KBM-7 (cell line): Measurements from ENCODE around the gene HCN1.
"Not testable (repeated sequence)": the region's sequence is repeated elsewhere in the genome, so short reads cannot be mapped to it uniquely, and the experiment has no call there.

ENCODE experiments used
- DNase-seq: peaks from one replicate; pipeline ENCODE4 v3.0.0-alpha.2; 2015
- in situ Hi-C: fragments of 300-500 bp; cut with MboI; formaldehyde crosslinking; loops from 2 replicates; pipeline ENCODE4 v1.14.3; 2020; ENCODE audit warnings: low sequenced_read_pairs, low pct_unique_long_range_greater_than_20kb, mixed read lengths

The HCN1 gene

GRCh38 chr5:45627076-45627656 is 69.0 kb downstream of the HCN1 start:
- no peak for DNase-seq
- in situ Hi-C loops = no loop called here

- no peak for DNase-seq
- in situ Hi-C loops = no loop called here
Observed at GRCh38 chr5:45623832-45624231, 72.3 kb downstream of the HCN1 start.

- in situ Hi-C loops = no loop called here
- DNase-seq = peak; percentile 4
Observed at GRCh38 chr5:45622365-45622764, 73.8 kb downstream of the HCN1 start.

- in situ Hi-C loops = no loop called here
- DNase-seq = no peak
Observed at GRCh38 chr5:45617859-45618416, 78.2 kb downstream of the HCN1 start.

GRCh38 chr5:45609661-45610060 is 86.5 kb downstream of the HCN1 start:
- no peak for DNase-seq
- in situ Hi-C loops = no loop called here

GRCh38 chr5:45604092-45604491 is 92.1 kb downstream of the HCN1 start:
- no peak for DNase-seq
- in situ Hi-C loops = no loop called here

- DNase-seq = no peak
- in situ Hi-C loops = no loop called here
Observed at GRCh38 chr5:45601424-45601823, 94.8 kb downstream of the HCN1 start.

GRCh38 chr5:45596320-45596719 is 99.9 kb downstream of the HCN1 start:
- in situ Hi-C loops = no loop called here
- no peak for DNase-seq

GRCh38 chr5:45586001-45586400 is 110.2 kb downstream of the HCN1 start:
- in situ Hi-C loops, DNase-seq: not testable (repeated sequence)

GRCh38 chr5:45578270-45578669 is 117.9 kb downstream of the HCN1 start:
- in situ Hi-C loops = no loop called here
- DNase-seq = no peak

GRCh38 chr5:45568813-45569212 is 127.4 kb downstream of the HCN1 start:
- in situ Hi-C loops = no loop called here
- DNase-seq = no peak

- DNase-seq = no peak
- in situ Hi-C loops = no loop called here
Observed at GRCh38 chr5:45542421-45542820, 153.8 kb downstream of the HCN1 start.

GRCh38 chr5:45533663-45534062 is 162.5 kb downstream of the HCN1 start:
- in situ Hi-C loops = no loop called here
- DNase-seq = no peak

- in situ Hi-C loops = no loop called here
- no peak for DNase-seq
Observed at GRCh38 chr5:45532826-45533624, 163.2 kb downstream of the HCN1 start.

- DNase-seq = peak; percentile 27
Observed at GRCh38 chr5:45521067-45521466, 175.1 kb downstream of the HCN1 start.

GRCh38 chr5:45512521-45512920 is 183.7 kb downstream of the HCN1 start:
- DNase-seq = no peak
- in situ Hi-C loops = no loop called here

More at GRCh38 chr5:45521067-45521466, 175.1 kb downstream of the HCN1 start:
- in situ Hi-C loops = no loop called here

GRCh38 chr5:45509371-45509770 is 186.8 kb downstream of the HCN1 start:
- in situ Hi-C loops = no loop called here

GRCh38 chr5:45508135-45508534 is 188.0 kb downstream of the HCN1 start:
- in situ Hi-C loops = no loop called here
- no peak for DNase-seq

More at GRCh38 chr5:45509371-45509770, 186.8 kb downstream of the HCN1 start:
- no peak for DNase-seq

- DNase-seq = no peak
- in situ Hi-C loops = no loop called here
Observed at GRCh38 chr5:45507178-45507577, 189.0 kb downstream of the HCN1 start.

GRCh38 chr5:45499006-45499405 is 197.2 kb downstream of the HCN1 start:
- in situ Hi-C loops, DNase-seq: not testable (repeated sequence)
